KMS-11 (cell line): ENCODE measurements around the gene TIMM22.

Experiments used
- H2AFZ ChIP-seq: fragments of 200-600 bp; sonication (generic); 2 replicates; pipeline ENCODE4 v1.6.1; 2016; ENCODE audit warnings: antibody characterized with exemption, mixed run types, low read depth
- H3K27ac ChIP-seq: fragments of 200-600 bp; sonication (generic); 2 replicates; pipeline ENCODE4 v1.6.1; 2016; ENCODE audit warnings: mild to moderate bottlenecking, mixed run types
- H3K27me3 ChIP-seq: fragments of 200-600 bp; sonication (generic); 2 replicates; pipeline ENCODE4 v1.6.1; 2017; ENCODE audit warnings: mild to moderate bottlenecking, low read depth, mixed run types, moderate library complexity; ENCODE audit not compliant: insufficient read depth
- H3K36me3 ChIP-seq: fragments of 200-600 bp; sonication (generic); 2 replicates; pipeline ENCODE4 v1.6.1; 2017; ENCODE audit warnings: mild to moderate bottlenecking, mixed run types; ENCODE audit not compliant: insufficient read depth
- H3K4me1 ChIP-seq: fragments of 200-600 bp; sonication (generic); 2 replicates; pipeline ENCODE4 v1.6.1; 2016; ENCODE audit warnings: mild to moderate bottlenecking, low read depth, mixed run types; ENCODE audit not compliant: poor library complexity, severe bottlenecking
- H3K4me2 ChIP-seq: fragments of 200-600 bp; sonication (generic); 2 replicates; pipeline ENCODE4 v1.7.0; 2016; ENCODE audit warnings: mild to moderate bottlenecking, mixed run types
- H3K4me3 ChIP-seq: fragments of 200-600 bp; sonication (generic); IDR thresholded peaks from 2 replicates; pipeline ENCODE4 v1.6.1; 2017; ENCODE audit warnings: low read depth, low read length, mixed read lengths; ENCODE audit not compliant: insufficient read depth
- H3K79me2 ChIP-seq: fragments of 200-600 bp; sonication (generic); 2 replicates; pipeline ENCODE4 v1.6.1; 2016; ENCODE audit warnings: low read depth, mixed run types; ENCODE audit not compliant: insufficient read depth
- H3K9ac ChIP-seq: fragments of 200-600 bp; sonication (generic); 2 replicates; pipeline ENCODE4 v1.6.1; 2016; ENCODE audit warnings: mild to moderate bottlenecking, mixed run types
- H4K20me1 ChIP-seq: fragments of 200-600 bp; sonication (generic); 2 replicates; pipeline ENCODE4 v1.6.1; 2016; ENCODE audit warnings: mild to moderate bottlenecking, mixed run types; ENCODE audit not compliant: insufficient read depth
- CTCF ChIP-seq: fragments of 200-600 bp; sonication (generic); conservative IDR thresholded peaks from 2 replicates; pipeline ENCODE4 v1.6.1; 2017; ENCODE audit warnings: low read depth, mild to moderate bottlenecking, antibody characterized with exemption, low read length, moderate library complexity, mixed read lengths

TIMM22 gene

GRCh38 chr17:979539-980405 is 17.2 kb upstream of the TIMM22 start, which contains the start of gene NXN:
NXN (minus strand) TSS chr17:979776.
- Histone ChIP-seq H4K20me1 (no peaks in the 10 kb centered on the region), H2AFZ (peak within 1 kb of the TSS; percentile 41; the same call in 1 of the 2 replicates), H3K4me1 (peaks cover 6% of the 10 kb centered on the region), H3K9ac (no peak within 1 kb of the TSS), H3K4me3 (no peak within 1 kb of the TSS), H3K27ac (no peak within 1 kb of the TSS), H3K36me3 (no peaks in the 10 kb centered on the region), H3K79me2 (no peaks in the 10 kb centered on the region), H3K4me2 (peak within 1 kb of the TSS; percentile 45; the same call in 1 of the 2 replicates), H3K27me3 (peaks cover 38% of the 10 kb centered on the region)
- TF ChIP-seq CTCF = no peak

- peak overlapping the region; percentile 41; the same call in 1 of the 2 replicates for H2AFZ ChIP-seq
- H3K4me3 ChIP-seq = no peak overlapping the region
- no peaks in the 10 kb centered on the region for H4K20me1 ChIP-seq
- H3K27me3 ChIP-seq = peaks cover 31% of the 10 kb centered on the region
- peaks cover 6% of the 10 kb centered on the region for H3K4me1 ChIP-seq
- no peaks in the 10 kb centered on the region for H3K36me3 ChIP-seq
- no peak overlapping the region for H3K9ac ChIP-seq
- peak overlapping the region; percentile 45; the same call in 1 of the 2 replicates for H3K4me2 ChIP-seq
- no peaks in the 10 kb centered on the region for H3K79me2 ChIP-seq
- peak; percentile 45 for TF ChIP-seq CTCF
- no peak overlapping the region for H3K27ac ChIP-seq
Measured at GRCh38 chr17:980406-981291, 16.3 kb upstream of the TIMM22 start.

- no peak; the same call in 1 of the 2 replicates for TF ChIP-seq CTCF
- H4K20me1 ChIP-seq = no peaks in the 10 kb centered on the region
- H3K36me3 ChIP-seq = no peaks in the 10 kb centered on the region
- no peak overlapping the region for H3K9ac ChIP-seq
- no peak overlapping the region for H3K4me3 ChIP-seq
- H3K27ac ChIP-seq = no peak overlapping the region
- no peaks in the 10 kb centered on the region for H3K79me2 ChIP-seq
- 0 out of 2 replicates have a peak overlapping the region, but pooled peaks have one; percentile 21 for H3K4me2 ChIP-seq
- H2AFZ ChIP-seq = peak overlapping the region; percentile 19; the same call in 1 of the 2 replicates
- H3K27me3 ChIP-seq = peaks cover 24% of the 10 kb centered on the region
- peaks cover 6% of the 10 kb centered on the region for H3K4me1 ChIP-seq
Measured at GRCh38 chr17:981292-981658, 15.7 kb upstream of the TIMM22 start.

GRCh38 chr17:983921-984320 is 13.0 kb upstream of the TIMM22 start:
- Histone ChIP-seq H2AFZ (no peak overlapping the region), H3K9ac (no peak overlapping the region), H3K4me2 (no peak overlapping the region), H3K4me1 (peaks cover 6% of the 10 kb centered on the region), H3K27me3 (no peaks in the 10 kb centered on the region), H4K20me1 (no peaks in the 10 kb centered on the region), H3K27ac (no peak overlapping the region), H3K79me2 (no peaks in the 10 kb centered on the region), H3K4me3 (no peak overlapping the region), H3K36me3 (no peaks in the 10 kb centered on the region)
- TF ChIP-seq CTCF = no peak
